ENCODE results near the gene TEX2. TPM values are rescaled to one million over a fixed set of nuclear protein-coding genes. Genes with fewer than 3 reads are reported as not detected.

The TEX2 gene
- total RNA-seq, 3 donors from 2014 or later, result 18.4 to 20.4 (median 19.9) TPM

- Mint-ChIP-seq H3K4me3 (no peak overlapping the region), H3K9me3 (no peaks in the 10 kb centered on the region), H3K27me3 (ENCODE audit: low read depth) (no peaks in the 10 kb centered on the region), H3K36me3 (ENCODE audit: insufficient read depth) (no peaks in the 10 kb centered on the region), H3K4me1 (ENCODE audit: low read depth) (no peaks in the 10 kb centered on the region)
- ATAC-seq, result no peak
- DNase-seq, result no peak
Observed at GRCh38 chr17:64161380-64162176, 101.5 kb downstream of the TEX2 start.

- Mint-ChIP-seq H3K36me3 (ENCODE audit: insufficient read depth) (no peaks in the 10 kb centered on the region), H3K27me3 (ENCODE audit: low read depth) (no peaks in the 10 kb centered on the region), H3K9me3 (no peaks in the 10 kb centered on the region), H3K4me1 (ENCODE audit: low read depth) (no peaks in the 10 kb centered on the region), H3K4me3 (no peak overlapping the region)
- DNase-seq (no peak), ATAC-seq (no peak)
Observed at GRCh38 chr17:64160378-64160777, 102.7 kb downstream of the TEX2 start.

- no peak for ATAC-seq
- no peak for DNase-seq
- H3K36me3 Mint-ChIP-seq (ENCODE audit: insufficient read depth), result no peaks in the 10 kb centered on the region
- no peaks in the 10 kb centered on the region for H3K4me1 Mint-ChIP-seq (ENCODE audit: low read depth)
- no peaks in the 10 kb centered on the region for H3K27me3 Mint-ChIP-seq (ENCODE audit: low read depth)
- H3K9me3 Mint-ChIP-seq, result no peaks in the 10 kb centered on the region
- no peak overlapping the region for H3K4me3 Mint-ChIP-seq
Observed at GRCh38 chr17:64158831-64159590, 104.0 kb downstream of the TEX2 start.

GRCh38 chr17:64158406-64158805, 104.7 kb downstream of the TEX2 start:
- ATAC-seq (no peak), DNase-seq (no peak)
- H3K9me3 Mint-ChIP-seq, result no peaks in the 10 kb centered on the region
- H3K4me1 Mint-ChIP-seq (ENCODE audit: low read depth), result no peaks in the 10 kb centered on the region
- H3K36me3 Mint-ChIP-seq (ENCODE audit: insufficient read depth), result peaks cover under 1% of the 10 kb centered on the region
- H3K27me3 Mint-ChIP-seq (ENCODE audit: low read depth), result no peaks in the 10 kb centered on the region
- no peak overlapping the region for H3K4me3 Mint-ChIP-seq

GRCh38 chr17:64157669-64158180, 105.3 kb downstream of the TEX2 start:
- Mint-ChIP-seq H3K4me1 (ENCODE audit: low read depth) (no peaks in the 10 kb centered on the region), H3K9me3 (no peaks in the 10 kb centered on the region), H3K27me3 (ENCODE audit: low read depth) (no peaks in the 10 kb centered on the region), H3K4me3 (no peak overlapping the region), H3K36me3 (ENCODE audit: insufficient read depth) (peaks cover 7% of the 10 kb centered on the region)
- DNase-seq (no peak), ATAC-seq (no peak)

GRCh38 chr17:64156670-64157069, 106.4 kb downstream of the TEX2 start:
- DNase-seq (no peak), ATAC-seq (no peak)
- Mint-ChIP-seq H3K4me3 (no peak overlapping the region), H3K4me1 (ENCODE audit: low read depth) (no peaks in the 10 kb centered on the region), H3K9me3 (no peaks in the 10 kb centered on the region), H3K27me3 (ENCODE audit: low read depth) (no peaks in the 10 kb centered on the region), H3K36me3 (ENCODE audit: insufficient read depth) (peaks cover 12% of the 10 kb centered on the region)

- no peak for DNase-seq
- Mint-ChIP-seq H3K9me3 (no peaks in the 10 kb centered on the region), H3K36me3 (ENCODE audit: insufficient read depth) (peaks cover 16% of the 10 kb centered on the region), H3K4me1 (ENCODE audit: low read depth) (no peaks in the 10 kb centered on the region), H3K27me3 (ENCODE audit: low read depth) (no peaks in the 10 kb centered on the region), H3K4me3 (no peak overlapping the region)
- no peak for ATAC-seq
Observed at GRCh38 chr17:64155751-64156544, 107.1 kb downstream of the TEX2 start.

GRCh38 chr17:64155129-64155528, 107.9 kb downstream of the TEX2 start:
- peaks cover 17% of the 10 kb centered on the region for H3K36me3 Mint-ChIP-seq (ENCODE audit: insufficient read depth)
- H3K4me3 Mint-ChIP-seq, result no peak overlapping the region
- H3K27me3 Mint-ChIP-seq (ENCODE audit: low read depth), result no peaks in the 10 kb centered on the region
- DNase-seq (no peak), ATAC-seq (no peak)
- H3K4me1 Mint-ChIP-seq (ENCODE audit: low read depth), result no peaks in the 10 kb centered on the region
- no peaks in the 10 kb centered on the region for H3K9me3 Mint-ChIP-seq

- Mint-ChIP-seq H3K9me3 (no peaks in the 10 kb centered on the region), H3K36me3 (ENCODE audit: insufficient read depth) (peaks cover 19% of the 10 kb centered on the region), H3K4me1 (ENCODE audit: low read depth) (no peaks in the 10 kb centered on the region), H3K4me3 (no peak overlapping the region), H3K27me3 (ENCODE audit: low read depth) (no peaks in the 10 kb centered on the region)
- DNase-seq, result no peak
- no peak for ATAC-seq
Observed at GRCh38 chr17:64154717-64155116, 108.3 kb downstream of the TEX2 start.

GRCh38 chr17:64154313-64154695, 108.8 kb downstream of the TEX2 start:
- no peaks in the 10 kb centered on the region for H3K27me3 Mint-ChIP-seq (ENCODE audit: low read depth)
- no peak for ATAC-seq
- no peaks in the 10 kb centered on the region for H3K4me1 Mint-ChIP-seq (ENCODE audit: low read depth)
- H3K9me3 Mint-ChIP-seq, result no peaks in the 10 kb centered on the region
- DNase-seq, result no peak
- H3K4me3 Mint-ChIP-seq, result no peak overlapping the region
- H3K36me3 Mint-ChIP-seq (ENCODE audit: insufficient read depth), result peaks cover 19% of the 10 kb centered on the region

GRCh38 chr17:64153565-64154312, 109.3 kb downstream of the TEX2 start:
- DNase-seq (no peak), ATAC-seq (no peak)
- Mint-ChIP-seq H3K9me3 (no peaks in the 10 kb centered on the region), H3K4me1 (ENCODE audit: low read depth) (peaks cover under 1% of the 10 kb centered on the region), H3K27me3 (ENCODE audit: low read depth) (no peaks in the 10 kb centered on the region), H3K4me3 (no peak overlapping the region), H3K36me3 (ENCODE audit: insufficient read depth) (peaks cover 21% of the 10 kb centered on the region)

GRCh38 chr17:64152428-64153125, 110.5 kb downstream of the TEX2 start:
- ATAC-seq, result no peak
- no peaks in the 10 kb centered on the region for H3K9me3 Mint-ChIP-seq
- peaks cover 27% of the 10 kb centered on the region for H3K36me3 Mint-ChIP-seq (ENCODE audit: insufficient read depth)
- no peak overlapping the region for H3K4me3 Mint-ChIP-seq
- H3K4me1 Mint-ChIP-seq (ENCODE audit: low read depth), result peaks cover 8% of the 10 kb centered on the region
- no peaks in the 10 kb centered on the region for H3K27me3 Mint-ChIP-seq (ENCODE audit: low read depth)
- DNase-seq, result no peak

GRCh38 chr17:64151016-64151368, 112.1 kb downstream of the TEX2 start:
- peaks cover 18% of the 10 kb centered on the region for H3K4me1 Mint-ChIP-seq (ENCODE audit: low read depth)
- DNase-seq (no peak), ATAC-seq (no peak)
- H3K36me3 Mint-ChIP-seq (ENCODE audit: insufficient read depth), result peaks cover 36% of the 10 kb centered on the region
- no peaks in the 10 kb centered on the region for H3K27me3 Mint-ChIP-seq (ENCODE audit: low read depth)
- no peak overlapping the region for H3K4me3 Mint-ChIP-seq
- H3K9me3 Mint-ChIP-seq, result no peaks in the 10 kb centered on the region

Data from activated T-cell treated with anti-CD3 and anti-CD28 coated beads, Interleukin-2, amount 50 U/mL, for 4 hours (primary cell).